Cortex of kidney (tissue), 1 donor: Measurements from ENCODE around the gene TNFRSF12A.

Experiments used
- DNase-seq: peaks from one replicate; lab custom pipeline; 2025; lab: John Stamatoyannopoulos, UW

The TNFRSF12A gene

DNA sequence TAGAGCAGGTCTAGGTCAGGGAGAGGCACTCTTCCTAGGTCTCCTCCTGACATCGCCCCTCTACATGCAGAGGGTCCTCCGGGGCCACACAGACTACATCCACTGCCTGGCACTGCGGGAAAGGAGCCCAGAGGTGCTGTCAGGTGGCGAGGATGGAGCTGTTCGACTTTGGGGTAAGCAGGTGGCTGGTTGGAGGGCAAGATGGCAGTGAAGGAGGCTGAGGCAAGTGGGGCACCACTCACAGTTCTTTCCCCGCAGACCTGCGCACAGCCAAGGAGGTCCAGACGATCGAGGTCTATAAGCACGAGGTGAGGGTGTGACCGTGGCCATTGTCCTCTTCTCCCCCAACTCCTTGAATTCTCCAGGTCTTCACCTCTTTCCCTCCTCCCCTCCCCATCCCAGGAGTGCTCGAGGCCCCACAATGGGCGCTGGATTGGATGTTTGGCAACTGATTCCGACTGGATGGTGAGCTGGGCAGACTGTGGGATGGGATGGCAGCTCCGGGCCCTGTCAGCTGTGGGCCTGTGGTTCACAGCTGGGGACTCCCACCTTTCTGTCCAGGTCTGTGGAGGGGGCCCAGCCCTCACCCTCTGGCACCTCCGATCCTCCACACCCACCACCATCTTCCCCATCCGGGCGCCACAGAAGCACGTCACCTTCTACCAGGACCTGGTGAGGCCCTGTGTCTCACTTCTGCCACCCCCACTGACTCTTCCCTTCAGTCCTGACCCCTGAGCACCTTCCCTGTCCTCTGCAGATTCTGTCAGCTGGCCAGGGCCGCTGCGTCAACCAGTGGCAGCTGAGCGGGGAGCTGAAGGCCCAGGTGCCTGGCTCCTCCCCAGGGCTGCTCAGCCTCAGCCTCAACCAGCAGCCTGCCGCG is 6.7 kb downstream of the TNFRSF12A start:
- DNase-seq = no peak

DNA sequence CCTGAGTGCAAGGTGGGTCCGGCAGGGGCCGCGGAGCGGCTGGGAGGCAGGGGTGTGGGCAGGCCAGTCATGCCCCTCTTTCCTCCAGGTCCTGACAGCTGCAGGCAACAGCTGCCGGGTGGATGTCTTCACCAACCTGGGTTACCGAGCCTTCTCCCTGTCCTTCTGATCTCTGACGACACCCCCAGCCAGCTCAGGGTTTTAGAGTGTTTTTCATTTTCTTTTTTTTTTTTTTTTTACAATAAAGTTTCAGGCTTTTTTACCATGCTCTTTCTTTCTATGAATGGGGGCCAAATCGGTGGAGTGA is 7.3 kb downstream of the TNFRSF12A start:
- no peak for DNase-seq

DNA sequence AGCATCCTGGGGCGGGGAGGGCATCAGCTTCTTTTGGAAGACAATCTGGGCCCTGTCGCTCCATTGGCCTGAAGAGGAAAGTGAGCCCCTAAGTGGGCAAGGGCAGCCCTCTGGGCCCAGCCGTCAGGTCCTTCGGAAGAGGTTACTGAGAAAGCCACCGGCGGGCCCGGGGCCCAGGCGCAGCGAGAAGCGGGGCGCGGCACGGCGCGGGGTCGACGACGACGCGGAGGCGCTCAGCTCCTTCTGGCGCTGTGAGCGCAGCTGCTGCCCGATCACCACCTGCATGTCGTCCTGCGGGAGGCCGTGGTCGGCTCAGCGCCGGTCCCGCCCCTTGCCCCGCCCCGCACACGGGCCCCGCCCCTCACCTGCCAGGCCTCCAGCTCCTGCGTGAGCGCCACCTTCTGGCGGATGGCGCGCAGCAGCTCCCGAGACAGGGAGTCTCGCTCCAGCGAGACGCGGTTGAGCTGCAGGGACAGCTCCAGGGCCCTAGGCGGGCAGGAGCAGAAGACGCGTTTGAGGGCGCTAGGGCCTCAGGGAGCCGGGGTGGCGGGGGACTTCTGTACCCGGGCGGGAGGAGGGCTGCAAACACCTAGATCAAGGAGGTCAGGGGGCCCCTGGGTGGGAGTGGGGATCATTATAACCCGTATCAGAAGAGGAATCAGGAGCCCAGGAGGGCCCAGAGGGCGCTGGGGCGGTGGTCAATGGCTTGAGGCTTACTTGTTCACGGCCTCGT is 8.0 kb downstream of the TNFRSF12A start:
- no peak for DNase-seq

DNA sequence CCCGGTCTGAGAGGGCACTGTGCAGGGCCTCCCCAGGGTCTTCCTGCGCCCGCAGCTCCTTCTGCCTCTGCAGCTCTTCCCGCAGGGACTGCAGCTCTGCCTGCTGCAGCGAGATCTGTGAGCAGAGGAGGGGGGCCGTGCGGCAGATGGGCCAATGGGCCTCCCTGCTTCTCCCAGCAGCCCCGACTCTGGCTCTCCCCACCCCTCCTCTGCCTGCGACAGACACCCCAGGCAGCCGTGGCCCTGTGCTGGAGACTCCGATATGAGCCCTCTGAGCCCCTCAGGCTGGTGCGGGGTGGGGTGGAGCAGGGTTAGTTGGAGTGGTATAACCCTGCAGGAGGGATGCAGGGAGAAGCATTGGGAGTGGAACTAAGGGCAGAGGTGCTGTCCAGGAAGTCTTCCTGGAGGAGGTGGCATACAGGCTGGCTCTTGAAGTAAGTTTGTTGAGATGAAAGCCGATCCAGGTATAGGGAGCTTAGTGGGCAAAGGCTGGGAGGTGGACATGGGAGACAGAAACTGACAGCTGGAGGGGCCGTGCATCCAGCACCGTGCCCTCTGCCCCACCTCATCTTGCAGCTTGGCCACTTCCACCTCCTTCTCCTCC is 8.7 kb downstream of the TNFRSF12A start:
- no peak for DNase-seq

DNA sequence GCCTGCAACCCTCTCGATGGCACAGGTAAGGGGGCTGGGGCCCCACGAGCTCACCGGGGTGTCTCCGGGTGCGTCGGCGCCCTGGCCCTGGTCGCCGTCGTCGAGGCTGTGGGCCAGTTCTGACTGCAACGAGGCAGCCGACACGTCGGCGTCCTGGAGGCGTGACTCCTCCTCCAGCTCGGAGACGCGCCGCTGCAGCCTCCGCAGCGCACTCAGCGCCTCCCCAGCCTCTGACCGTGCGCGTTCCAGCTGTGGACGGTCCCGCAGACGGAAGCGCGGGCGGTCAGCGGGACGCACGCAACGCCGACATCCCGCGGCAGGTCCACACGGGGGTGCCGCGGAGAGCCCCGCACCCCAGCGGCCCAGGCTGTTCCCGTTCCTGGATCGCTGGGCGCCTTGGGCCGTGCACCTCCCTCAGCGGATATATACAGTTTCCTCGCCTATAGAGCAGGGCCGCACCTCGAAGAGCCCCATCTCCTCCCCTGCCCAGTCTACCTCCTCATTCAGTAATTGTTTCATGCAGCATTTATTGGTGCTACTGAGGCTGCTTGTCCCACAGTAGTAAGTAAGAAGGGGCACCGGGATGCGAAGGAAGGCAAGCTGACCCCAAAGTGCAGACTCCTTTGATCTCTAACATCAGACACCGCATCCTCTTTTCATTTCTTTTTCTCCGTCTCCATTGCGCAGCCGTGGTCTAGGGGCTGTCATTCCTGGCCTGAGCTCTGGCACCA is 9.5 kb downstream of the TNFRSF12A start:
- DNase-seq = no peak

DNA sequence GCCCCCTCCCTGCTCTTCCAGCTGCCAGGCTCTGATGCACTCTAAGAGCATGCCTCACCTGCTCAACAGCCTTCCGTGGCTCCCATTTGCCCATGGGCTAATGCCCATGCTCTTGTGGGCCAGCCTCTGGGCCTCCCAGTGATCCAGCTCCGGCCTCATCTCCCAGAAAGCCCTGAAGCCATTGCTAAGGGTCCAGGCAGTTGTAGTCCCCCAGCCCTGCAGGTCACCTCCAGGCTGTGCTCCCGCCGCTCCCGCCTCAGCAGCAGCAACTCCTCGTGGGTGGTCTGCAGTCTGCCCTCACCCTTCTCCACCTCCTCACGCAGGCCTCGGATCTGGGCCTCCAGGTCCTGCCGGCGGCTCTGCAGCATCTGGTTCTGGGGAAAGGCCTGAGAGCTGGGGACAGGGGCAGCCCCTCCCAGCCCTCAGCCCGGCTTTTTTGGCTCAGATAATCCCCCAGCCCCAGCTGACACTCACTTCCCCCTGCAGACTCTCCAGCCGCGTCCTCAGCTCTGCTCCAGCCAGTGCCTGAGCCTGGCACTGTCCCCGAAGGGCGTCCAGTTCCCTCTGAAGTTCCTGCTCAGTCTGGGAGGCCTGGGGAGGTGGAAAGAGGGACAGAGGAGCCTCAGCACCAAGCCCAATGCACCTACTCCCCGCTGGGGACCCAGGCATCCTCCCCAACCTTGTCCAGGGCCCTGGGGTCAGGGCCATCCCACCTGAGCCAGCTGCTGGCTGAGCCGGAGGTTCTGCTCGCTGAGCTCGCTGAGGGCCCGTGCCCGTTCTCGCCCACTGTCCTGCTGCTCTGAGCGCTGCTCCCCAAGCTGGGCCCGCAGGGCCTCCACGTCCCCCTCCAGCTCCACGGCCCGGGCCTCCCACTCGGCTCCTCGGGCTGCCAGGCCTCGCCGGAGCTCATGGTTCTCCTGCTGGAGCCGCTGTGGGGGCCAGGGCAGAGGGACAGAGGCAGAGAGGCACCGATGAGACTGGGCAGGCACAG is 10.3 kb downstream of the TNFRSF12A start:
- DNase-seq = no peak

DNA sequence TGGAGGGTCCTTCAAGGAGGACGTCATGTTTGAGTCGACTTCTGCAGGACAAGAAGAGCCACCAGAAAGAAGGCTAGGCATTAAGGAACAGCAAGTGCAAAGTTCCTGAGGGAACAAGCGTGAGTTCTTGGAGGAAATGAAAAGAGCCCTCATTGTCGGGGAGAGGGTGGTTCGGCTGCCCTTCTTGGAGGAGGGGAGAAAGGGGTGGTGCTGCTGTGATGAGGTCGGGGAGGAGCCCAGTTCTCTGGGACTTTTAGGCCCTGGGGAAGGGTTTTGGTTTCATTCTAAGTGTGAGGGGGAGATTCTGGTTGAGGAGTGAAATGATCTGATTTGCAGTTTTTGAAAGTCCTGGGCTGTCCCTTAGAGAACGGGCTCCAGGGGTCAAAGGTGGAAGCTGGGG is 12.5 kb downstream of the TNFRSF12A start:
- DNase-seq = no peak

DNA sequence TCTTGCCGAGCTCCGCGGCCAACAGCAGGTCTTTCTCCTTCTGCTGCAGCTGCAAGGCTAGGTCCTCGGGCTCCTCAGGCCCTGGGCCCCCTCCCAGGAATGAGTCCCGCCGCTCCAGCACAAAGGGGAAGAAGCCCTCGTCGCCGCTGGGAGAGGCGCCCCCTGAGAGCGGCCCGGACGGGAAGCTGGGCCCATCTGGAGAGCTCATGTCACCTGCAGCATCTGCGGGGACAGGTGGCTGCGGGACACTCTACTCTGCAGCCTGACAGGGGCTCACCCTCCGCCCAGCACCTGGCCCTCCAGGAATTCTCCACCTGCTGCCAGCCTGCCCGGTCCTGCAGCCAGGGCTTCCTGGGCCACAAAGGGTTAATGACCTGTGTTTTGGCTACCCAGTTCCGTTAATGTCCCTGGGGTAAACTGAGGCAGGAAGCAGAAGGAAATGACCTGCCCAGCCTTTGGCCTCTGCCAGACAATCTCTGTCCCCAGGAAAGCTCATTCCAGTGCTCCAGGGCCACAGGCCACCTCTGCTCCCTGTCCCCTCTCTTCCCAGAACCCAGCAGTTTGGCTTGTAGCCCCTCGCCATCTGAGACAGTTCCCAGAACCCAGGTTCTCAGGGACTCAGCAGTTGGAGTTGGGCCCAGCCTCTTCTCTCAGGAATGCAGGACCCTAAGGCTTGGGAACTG is 15.3 kb downstream of the TNFRSF12A start:
- no peak for DNase-seq

DNA sequence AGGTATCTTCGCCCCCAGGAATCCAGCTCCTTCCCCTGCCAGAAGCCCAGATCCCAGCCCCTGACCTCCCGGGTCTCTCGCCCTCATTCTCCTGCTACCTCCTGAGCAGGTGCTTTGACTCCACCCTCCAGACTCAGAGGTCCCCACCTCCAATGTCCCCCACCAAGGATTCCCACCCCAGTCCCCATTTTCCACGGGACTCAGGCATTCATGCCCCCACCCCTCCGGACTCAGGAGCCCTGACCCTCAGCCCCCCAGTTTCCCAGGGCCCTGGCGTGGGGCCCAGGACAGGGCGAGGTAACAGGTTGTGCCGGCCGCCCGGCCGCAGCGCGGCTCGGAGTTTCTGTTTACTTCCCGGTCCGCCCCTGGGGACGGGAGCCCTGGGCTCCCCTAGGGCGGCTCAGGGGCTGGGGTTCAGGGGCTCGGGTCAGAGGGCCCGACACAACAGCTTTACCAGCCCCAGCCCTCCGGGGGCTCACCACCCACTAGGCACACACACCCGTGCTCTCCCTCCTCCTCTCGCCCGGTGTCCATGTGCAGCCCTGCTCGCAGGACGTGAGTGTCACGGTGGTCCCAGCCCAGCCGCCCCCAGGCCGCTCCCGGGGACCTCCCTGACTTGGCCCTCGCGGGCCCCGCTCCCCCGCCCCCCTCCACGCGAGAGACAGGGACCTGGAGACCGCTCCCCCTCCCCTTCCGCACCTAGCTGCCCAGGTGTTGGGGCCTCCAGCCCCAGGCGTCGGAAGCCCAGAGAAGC is 16.0 kb downstream of the TNFRSF12A start:
- DNase-seq = no peak

DNA sequence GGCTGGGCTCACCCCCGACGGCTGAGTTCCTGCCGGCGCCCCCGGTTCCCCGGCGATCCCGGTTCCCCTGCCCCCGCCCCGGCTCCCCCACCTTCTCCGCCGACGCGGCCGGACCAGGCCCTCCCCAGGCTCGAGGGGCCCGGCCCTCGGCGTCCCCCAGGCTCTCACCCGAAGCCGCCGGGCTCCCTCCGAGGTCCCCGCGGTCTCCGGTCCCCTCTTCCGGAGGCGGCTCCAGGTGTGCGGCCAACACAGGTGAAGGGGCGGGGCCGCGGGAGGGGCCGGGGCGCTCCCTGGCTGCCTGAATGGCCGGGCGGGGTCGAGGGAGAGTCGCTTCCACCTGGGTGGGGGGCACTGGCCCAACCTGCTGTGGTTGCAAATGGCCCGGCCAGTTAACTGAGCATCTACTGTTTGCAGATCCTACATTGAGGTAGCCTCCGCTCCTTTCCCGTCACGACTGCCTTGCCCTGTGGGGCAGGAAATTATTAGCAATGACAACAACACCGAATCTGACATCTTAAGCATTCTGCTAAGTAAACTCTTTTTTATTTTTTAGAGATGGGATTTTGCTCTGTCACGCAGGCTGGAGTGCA is 16.7 kb downstream of the TNFRSF12A start, which contains the start of gene BICDL2:
TSS of gene BICDL2 (minus strand) at position 219 of the 590 bp plus-strand sequence. CDS start 1,448 bp downstream, outside the sequence.
- no peak for DNase-seq

DNA sequence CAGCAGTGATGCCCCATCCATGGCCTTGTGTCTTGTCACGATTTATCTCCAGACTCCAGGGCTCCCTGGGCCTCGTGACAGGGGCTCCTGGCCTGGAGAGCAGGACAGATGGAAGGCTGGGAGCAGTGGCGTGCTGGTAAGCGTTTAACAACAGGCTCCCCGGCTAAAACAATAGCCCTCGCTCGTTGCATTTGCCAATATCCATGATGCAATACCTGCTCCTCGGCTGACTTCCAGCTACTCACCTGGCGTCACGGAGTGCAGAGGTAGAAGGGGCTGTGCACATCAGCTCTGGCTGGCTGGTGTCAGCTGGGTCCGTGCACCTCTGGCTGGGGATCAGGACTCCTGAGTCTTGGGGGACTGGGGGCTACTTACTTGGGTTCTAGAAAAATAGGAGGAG is 18.1 kb downstream of the TNFRSF12A start:
- no peak for DNase-seq

DNA sequence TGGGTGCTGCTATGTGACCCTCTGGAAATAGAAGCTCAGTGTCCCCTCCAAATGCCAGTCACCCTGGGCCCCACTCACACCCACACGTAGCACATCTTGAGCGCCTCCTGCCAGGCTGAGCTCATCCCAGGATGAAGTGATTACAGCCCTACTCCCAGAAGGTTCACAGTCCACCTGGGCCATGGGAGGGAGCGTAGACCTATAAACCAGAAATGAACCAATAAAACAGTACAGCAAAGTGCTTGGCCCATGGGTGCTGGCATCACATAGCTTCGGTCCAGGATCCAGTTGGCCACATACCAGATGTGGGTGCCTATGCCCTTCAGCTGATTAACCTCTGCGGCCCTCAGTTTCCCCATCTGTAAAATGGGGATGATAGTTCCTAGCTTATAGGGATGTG is 18.7 kb downstream of the TNFRSF12A start:
- no peak for DNase-seq

DNA sequence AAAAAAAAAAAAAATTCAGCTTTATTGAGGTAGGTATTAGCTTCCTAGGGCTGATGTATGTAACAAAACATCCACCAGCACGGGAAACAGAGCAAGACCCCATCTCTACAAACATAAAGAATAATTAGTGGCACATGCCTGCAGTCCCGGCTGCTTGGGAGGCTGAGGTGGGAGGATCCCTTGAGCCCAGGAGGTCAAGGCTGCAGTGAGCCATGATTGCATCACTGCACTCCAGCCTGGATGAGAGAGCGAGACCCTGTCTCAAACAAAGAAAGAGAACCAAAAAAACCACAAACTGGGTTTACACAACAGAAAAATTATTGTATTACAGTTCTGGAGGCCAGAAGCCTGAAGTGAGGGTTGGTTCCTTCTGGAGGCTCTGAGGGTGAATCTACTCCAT is 22.2 kb downstream of the TNFRSF12A start:
- no peak for DNase-seq

DNA sequence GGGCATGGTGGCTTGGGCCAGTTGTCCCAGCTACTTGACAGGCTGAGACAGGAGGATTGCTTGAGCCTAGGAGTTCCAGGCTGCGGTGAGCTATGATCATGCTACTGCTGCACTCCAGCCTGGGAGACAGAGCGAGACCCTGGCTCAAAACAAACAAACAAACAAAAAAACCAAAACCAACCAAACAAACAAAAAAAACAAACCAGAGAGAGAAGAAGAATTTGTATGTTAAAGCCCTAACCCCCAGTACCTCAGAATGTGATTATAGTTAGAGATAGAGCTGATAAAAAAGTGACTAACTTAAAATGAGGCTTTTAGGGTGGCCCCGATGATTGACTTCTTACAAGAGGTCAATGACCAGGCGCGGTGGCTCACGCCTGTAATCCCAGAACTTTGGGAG is 24.5 kb downstream of the TNFRSF12A start:
- no peak for DNase-seq

DNA sequence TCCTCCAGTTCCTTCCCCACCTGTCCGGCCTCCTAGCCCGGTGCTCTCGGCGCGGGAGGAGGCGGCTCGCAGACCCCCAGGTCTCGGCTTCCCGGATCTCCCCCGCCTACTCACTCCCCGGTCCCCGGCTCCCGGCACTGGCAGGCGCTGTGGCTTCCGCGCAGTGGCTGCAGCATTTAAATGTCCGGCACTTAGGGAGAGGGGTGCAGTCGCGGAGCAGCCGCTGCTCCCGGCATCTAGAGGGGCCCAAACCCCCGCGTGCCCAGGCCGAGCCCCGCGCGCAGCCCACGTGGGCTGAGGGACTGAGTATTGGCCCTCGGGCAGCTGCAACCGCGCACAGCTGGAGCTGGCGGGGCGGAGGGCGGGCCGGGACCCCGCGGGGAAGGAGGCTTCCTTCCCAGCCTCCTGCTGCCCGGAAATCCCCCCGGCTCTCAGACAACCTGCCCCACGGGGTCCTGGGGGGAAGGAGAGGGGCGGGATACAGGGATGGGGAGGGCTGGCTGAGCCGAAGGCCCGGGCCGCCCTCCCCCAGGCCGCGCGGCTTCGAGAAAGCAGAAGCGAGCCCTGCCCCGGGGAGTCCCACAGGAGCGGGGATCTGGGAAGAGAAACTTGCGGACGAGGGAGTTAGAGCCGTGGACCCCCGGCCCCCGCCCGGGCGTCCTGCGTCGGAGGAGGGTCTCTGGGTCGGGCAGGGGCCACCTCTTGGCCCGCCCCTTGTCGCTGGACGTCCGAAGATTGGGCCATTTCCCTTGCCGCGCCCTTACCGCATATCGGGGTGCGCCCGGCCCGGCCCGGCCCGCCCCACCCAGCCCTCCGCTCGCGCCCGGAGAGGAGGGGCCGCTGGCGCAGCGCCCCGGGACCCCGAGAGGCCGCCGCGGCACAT is 25.8 kb downstream of the TNFRSF12A start, which contains the start of gene MMP25:
TSS of gene MMP25 (plus strand) at position 804 of the 883 bp plus-strand sequence. CDS start 357 bp downstream, outside the sequence.
- DNase-seq = no peak

DNA sequence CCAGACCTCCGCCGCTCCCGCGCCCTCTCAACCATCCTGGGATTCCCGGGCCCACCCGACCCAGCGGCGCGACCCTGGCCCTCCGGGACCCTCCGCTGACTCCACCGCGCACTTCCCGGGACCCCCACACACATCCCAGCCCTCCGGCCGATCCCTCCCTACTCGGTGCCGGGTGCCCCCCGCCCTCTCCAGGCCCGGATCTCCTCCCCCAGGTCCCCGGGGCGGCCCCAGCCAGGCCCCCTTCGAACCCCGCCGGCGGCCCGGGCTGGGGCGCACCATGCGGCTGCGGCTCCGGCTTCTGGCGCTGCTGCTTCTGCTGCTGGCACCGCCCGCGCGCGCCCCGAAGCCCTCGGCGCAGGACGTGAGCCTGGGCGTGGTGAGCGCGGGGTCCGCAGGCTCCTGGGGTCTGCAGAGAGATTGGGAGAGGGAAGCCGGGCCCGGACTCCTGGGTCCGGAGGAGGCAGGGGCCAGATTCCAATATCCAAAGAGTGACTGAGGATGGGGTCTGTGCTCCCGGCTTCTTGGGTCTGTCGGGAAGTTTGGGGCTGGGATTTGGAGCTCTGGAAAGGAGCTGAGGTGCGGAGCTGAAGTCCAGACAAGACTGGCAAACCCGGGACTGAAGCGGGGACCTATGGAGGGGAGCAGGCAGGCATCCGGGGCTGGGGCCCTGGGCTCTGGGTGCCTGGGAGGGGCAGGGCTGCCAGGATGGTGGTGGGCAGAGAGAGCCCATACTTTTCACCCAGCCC is 26.6 kb downstream of the TNFRSF12A start:
- DNase-seq = no peak

DNA sequence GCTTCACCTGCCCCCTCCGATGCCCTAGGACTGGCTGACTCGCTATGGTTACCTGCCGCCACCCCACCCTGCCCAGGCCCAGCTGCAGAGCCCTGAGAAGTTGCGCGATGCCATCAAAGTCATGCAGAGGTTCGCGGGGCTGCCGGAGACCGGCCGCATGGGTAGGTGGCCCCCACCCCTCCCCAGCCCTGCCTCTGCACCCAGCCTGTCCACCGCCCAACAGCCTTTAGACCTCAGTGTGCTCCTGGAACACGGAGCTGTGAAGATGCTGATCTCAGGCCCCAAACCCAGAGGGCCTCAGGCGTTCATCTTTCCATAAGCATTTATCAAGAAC is 27.2 kb downstream of the TNFRSF12A start:
- no peak for DNase-seq
